Activated CD4-positive, alpha-beta T cell treated with anti-CD3 and anti-CD28 coated beads, Interleukin-2, amount 50 U/mL, for 24 hours (primary cell): ENCODE measurements around the gene NR1H2.

Experiments used
- DNase-seq, 2 donors: peaks; one replicate each; pipeline ENCODE4 v3.0.0-alpha.2; 2020; ENCODE audit warnings: low read depth in 1 of 2, low spot score in 1 of 2

NR1H2 gene

DNA sequence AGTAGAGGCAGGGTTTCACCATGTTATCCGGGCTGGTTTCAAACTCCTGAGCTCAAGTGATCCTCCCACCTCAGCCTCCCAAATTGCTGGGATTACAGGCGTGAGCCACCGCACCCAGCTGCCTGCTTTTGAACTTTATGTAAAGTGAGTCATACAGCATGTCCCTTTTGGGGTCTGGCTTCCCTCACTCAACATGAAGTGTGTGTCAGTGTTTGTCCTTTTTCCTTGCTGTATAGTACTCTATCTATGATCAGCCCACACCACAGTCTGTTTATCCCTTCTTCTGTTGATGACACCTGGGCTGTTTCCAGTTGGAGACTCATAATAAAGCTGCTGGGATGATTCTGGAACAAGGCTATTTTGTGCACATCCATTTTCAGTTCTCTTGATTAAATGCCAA is 44.6 kb downstream of the NR1H2 start:
- no peak for DNase-seq

DNA sequence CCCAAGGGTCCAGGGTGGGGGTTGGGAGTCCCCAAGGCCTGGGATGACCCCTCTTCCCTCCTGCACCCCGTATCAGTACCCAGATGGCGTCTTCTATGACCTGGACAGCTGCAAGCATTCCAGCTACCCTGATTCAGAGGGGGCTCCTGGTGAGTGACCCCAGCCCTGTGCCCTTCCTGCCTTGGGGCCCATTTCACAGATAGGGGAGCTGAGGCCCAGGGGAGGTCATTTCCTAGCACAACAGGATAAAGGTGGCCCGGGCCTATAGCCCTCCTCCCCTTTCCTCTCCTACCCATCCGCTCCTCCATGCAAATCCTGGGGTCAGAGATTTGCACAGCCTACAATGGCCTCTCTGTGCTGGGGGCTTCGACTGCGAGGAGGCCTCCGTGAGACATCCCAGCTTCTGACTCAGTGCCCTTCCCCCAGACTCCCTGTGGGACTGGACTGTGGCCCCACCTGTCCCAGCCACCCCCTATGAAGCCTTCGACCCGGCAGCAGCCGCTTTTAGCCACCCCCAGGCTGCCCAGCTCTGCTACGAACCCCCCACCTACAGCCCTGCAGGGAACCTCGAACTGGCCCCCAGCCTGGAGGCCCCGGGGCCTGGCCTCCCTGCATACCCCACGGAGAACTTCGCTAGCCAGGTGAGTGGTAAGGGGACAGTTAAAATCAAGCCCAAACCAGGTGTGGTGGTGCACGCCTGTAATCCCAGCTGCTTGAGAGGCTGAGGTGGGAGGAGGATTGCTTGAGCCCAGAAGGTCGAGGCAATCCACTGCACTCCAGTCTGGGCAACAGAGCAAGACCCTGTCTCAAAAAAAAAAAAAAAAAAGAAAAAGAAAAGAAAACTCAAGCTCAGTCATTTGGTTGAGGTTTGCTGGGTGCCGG is 46.4 kb downstream of the NR1H2 start:
- DNase-seq = no peak

DNA sequence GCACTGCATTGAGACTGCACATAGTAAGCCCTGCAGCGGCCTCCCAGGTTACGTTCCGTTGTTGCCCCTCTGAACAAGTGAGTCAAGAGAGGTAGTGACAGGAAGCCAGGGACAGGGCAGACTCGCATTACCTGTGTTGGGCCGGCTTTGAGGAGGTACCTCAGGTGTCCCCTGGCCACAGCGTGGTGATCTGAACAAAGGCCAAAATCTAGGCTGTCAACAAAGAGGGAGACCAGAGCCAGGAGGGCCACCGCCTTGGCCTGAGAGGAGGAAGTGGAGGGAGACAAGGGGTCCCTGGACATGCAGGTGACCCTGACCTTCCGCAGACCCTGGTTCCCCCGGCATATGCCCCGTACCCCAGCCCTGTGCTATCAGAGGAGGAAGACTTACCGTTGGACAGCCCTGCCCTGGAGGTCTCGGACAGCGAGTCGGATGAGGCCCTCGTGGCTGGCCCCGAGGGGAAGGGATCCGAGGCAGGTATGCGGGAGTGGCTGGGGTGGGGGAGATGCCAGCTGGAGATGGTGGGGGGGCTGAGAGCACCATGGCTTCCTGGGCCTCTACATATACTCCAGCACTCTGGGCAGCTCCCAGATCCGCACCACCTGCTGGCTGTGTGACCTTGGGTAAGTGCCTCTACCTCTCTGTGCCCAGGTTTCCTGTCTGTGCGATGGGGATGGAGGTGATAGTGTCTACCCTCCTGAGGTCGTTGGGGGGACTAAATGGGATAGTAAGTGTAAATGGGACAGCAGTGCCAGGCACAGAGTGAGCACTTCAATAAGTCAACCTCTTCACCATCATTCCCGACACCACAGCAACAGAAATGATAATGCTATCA is 47.2 kb downstream of the NR1H2 start:
- no peak for DNase-seq

DNA sequence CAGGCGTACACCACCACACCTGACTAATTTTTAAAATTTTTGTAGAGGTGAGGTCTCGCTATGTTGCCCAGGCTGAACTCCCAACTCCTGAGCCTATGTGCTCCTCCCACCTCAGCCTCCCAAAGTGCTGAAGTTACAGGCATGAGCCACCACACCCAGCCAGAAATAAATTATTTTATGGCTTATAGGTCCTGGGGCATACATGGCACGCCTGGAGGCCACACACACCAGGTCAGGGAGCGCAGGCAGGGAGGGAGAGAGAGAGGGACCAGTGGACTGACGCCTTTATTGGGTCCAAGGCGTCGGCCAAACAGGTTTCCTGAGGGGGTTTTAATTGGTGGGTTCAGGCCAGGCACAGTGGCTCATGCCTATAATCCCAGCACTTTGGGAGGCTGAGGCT is 49.3 kb downstream of the NR1H2 start:
- DNase-seq = no peak

DNA sequence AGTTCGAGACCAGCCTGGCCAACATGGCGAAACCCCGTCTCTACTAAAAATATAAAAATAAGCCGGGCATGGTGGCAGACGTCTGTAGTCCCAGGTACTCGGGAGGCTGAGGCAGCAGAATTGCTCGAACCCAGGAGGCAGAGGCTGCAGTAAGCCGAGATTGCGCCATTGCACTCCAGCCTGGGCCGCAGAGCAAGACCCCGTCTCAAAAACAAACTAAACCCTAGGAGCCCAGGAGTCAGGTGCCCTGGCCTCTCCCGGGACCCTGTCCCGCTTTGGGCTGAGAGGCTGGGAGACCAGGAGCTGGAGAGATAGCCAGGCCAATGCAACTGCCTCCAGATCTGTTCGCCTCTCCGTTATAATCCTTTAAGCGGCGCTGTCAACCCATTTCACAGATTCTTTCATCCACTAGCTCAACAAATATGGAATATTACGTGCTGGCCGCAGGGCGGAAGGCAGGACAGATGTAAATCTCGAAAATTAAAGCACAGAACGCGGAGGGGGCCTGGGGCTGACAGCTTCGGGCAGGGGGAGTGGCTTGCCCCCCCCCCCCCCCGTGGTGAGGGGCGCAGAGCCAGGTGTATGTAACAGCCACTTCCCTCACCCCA is 51.2 kb downstream of the NR1H2 start:
- no peak for DNase-seq

DNA sequence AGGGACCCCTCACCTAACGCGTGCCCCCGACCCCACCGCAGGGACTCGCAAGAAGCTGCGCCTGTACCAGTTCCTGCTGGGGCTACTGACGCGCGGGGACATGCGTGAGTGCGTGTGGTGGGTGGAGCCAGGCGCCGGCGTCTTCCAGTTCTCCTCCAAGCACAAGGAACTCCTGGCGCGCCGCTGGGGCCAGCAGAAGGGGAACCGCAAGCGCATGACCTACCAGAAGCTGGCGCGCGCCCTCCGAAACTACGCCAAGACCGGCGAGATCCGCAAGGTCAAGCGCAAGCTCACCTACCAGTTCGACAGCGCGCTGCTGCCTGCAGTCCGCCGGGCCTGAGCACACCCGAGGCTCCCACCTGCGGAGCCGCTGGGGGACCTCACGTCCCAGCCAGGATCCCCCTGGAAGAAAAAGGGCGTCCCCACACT is 51.8 kb downstream of the NR1H2 start:
- DNase-seq = peak in 1 of 2 donors; percentile 20

DNA sequence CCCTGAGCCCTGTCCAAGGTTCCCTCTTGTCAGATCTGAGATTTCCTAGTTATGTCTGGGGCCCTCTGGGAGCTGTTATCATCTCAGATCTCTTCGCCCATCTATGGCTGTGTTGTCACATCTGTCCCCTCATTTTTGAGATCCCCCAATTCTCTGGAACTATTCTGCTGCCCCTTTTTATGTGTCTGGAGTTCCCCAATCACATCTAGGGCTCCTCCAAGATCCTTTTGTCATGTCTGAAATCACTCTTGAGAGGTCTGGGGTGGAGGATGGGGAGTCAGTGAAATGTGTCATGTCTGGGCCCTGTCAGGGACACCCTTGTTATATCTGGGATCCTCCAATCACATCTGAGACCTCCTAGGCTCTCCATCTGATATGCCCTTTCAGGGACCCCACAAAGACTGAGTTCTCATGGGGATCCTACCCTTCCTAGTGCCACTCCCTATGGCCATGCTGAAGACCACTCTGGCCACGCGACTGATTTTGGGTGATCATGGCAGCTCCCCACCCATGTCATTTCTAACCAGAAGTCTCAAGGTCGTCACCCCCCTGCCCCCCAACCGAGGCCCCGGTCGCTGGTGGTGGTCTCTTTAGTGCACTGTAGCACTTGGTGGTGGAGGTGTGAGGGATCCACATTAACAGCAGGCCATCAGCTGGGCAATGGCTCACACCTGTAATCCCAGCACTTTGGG is 52.7 kb downstream of the NR1H2 start:
- no peak for DNase-seq

DNA sequence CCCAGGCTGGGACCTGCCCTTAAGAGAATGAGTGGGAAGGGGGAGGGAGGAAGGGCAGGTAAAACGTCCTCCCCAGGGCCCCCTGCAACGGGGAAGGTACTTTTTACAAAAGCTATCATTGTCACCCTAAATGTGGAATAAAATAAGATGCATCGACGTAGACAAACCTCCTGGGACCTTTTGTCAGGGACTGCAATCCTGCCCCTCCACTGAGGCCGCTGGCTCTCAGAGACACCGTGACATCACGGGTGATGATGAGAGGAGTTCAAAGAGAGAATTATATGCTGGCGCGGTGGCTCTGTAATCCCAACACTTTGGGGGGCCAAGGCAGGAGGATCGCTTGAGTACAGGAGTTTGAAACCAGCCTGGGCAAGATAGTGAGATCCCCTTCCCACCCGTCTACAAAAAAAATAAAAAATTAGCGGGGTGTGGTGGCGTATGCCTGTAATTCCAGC is 54.7 kb downstream of the NR1H2 start:
- DNase-seq = no peak

DNA sequence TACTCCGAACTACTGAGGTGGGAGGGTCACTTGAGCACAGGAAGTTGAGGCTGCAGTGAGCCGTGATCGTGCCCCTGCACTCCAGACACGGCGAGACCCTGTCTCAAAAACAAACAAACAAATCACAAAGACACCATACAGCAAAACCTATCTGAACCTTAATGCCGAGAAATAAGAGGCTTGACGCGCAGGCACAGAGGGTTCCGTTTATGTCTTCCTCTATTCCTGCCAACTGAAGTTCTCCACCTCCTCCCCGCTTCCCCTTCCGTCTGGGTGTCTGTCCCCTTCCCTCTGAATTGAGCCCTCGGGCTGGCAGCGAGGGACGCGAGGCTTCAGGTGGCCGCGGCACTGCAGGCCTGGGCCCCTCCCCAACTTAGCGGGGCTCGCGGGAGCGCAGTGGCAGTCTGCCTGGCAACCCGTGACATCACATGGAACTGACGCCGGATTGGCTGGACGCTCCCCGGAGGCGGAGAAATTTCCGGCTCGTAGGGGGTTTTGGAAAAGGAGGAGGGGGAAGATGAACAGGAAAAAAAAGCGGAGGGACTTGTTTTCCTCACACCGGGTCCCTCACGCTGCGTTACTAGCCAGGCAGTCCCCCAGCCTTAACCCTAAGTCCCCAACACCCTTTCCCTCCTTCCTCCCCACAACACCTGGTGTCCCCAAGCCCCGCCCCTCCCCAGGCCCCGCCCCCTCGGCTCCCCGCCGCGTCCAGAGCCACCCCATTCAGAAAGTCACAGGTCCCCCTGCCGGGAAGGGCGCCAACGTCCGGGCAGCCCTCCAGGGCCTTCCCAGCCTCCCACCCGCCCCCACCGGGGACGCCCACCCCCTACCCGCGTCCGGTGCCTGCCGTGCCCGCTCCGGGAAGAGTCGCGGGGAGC is 55.3 kb downstream of the NR1H2 start:
- DNase-seq = peak; percentile 76 to 90

DNA sequence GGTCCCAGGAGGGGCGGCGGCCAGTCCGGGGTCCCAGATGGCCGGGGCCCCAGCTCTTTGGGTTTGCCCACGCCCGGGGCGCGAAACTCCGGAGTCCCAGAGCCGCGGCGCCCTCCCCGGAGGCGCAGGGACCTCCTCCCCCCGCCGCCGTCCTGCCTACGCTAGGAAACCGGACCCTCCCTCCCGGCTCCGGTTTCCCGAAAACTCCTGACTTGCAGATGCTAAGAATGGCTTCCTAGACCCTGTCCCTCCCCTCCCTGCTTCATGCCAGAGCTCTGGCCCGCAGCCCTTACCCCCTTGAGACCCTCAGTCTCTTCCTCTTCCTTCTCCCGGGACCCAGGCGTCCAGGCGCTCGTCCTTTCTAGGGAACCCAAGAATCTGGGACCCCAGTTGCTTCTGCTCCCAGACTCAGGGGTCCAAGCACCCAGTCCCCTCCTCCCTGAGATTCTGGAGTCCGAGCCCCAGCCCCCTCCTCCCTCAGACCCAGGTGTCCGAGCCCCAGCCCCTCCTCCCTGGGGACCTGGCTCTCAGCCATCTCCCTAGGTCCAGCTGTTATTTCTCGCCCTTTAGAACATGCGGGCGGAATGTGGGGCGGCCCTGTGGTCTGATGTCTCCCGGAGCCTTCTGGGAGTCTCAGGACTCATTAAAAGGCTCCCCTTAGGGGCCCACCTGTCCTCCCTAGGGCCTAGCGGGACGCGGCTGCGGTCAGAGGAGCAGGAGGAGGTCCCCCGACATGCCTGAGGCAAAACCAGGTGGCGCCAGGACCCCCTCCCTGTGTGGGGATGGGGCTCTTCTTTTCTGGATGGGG is 56.2 kb downstream of the NR1H2 start, which contains the start of gene MYBPC2:
MYBPC2 (plus strand) TSS at position 672 of the 808 bp plus-strand sequence; CDS start at position 734, 62 bp downstream.
- no peak for DNase-seq
